ENCODE data around the gene RHOBTB1.
"Not testable (repeated sequence)": the region's sequence is repeated elsewhere in the genome, so short reads cannot be mapped to it uniquely, and the experiment has no call there.

Gene RHOBTB1

DNA sequence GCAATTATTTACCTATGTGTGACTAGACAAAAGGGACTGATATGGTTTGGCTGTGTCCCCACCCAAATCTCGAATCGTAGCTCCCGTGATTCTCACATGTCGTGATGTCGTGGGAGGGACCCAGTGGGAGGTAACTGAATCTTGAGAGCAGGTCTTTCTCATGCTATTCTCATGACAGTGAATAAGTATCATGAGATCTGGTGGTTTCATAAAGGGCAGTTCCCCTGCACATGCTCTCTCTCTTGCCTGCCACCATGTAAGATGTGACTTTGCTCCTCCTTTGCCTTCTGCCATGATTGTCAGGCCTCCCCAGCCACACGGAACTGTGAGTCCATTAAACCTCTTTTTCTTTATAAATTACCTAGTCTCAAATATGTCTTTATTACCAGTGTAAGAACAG is 37.2 kb downstream of the RHOBTB1 start:
- DNase-seq (ENCODE audit: low read depth), result not testable (repeated sequence)

DNA sequence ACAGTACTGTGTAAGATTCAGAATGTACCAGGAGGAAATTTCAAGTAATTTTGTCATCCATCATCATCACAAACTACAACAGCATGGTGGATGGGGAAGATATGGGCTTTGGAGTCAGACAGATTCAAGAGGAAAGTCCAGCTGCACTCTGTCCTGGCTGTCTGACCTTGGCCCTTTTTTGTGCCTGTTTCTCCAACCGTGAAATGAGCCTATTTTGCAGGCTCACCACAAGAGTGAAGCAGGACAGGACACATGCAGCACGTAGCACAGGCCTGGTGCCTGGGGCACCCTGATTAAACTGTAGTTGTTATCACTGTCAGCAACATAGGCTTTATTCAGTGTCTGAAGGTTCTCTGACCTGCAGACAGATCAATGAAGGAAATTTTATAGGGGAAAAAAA is 37.6 kb downstream of the RHOBTB1 start:
- no peak for DNase-seq (ENCODE audit: low read depth)

GRCh38 chr10:60905580-60905979 is 38.4 kb downstream of the RHOBTB1 start:
- no peak for DNase-seq (ENCODE audit: low read depth)

GRCh38 chr10:60903096-60903495 is 40.9 kb downstream of the RHOBTB1 start:
- DNase-seq (ENCODE audit: low read depth), result no peak

DNA sequence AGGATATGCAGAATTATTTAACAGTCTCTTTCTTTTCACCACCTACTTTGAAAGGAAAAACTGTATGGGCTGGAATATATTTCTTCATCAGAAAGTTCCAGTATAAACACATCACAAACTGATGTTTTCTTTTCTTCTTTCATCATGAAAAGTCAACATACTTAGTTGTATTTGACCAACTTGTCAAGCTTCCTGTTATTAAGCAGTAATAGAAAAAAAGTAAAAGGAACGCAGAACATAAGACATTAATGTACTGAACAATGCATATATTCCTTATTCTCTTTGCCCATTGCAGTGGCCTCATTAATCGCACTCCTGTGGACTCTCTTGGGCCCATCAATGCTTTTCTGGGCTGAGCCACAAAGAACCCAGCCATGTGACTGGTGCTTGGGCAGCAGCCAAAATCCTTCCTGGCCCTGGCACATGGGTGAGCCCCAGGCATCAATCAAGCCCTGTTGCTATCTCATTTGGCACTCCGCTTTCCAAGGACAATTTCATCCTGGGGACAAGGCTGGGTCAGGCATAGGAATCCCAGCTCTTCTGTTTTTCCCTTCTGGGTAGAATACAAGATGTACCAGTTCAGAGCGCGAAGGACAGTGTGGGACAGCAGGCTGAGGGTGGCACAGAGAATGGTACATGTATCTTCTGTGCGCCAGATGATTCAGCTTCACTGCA is 42.3 kb downstream of the RHOBTB1 start:
- DNase-seq (ENCODE audit: low read depth), result no peak

GRCh38 chr10:60899266-60899665 is 44.7 kb downstream of the RHOBTB1 start:
- no peak for DNase-seq (ENCODE audit: low read depth)

DNA sequence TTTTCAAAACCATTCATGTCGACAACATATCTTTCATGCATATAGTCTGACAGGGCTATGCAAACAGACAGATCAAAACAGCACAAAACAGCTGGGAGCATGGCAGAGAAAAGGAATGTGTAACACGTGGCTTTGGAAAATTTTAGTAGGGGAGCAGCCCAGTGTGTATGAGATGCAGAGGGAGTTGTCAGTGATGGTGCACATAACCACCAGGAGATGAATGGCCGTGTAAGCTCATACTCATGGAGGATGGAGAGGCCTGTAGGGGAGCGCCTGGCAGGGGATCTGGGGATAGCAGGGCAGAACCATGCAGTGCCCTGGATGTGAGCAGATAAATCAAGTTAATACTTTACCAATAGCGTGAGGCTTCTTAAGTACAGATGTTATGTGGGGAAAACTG is 45.7 kb downstream of the RHOBTB1 start:
- DNase-seq (ENCODE audit: low read depth), result no peak

GRCh38 chr10:60896810-60897209 is 47.2 kb downstream of the RHOBTB1 start:
- DNase-seq (ENCODE audit: low read depth), result no peak

DNA sequence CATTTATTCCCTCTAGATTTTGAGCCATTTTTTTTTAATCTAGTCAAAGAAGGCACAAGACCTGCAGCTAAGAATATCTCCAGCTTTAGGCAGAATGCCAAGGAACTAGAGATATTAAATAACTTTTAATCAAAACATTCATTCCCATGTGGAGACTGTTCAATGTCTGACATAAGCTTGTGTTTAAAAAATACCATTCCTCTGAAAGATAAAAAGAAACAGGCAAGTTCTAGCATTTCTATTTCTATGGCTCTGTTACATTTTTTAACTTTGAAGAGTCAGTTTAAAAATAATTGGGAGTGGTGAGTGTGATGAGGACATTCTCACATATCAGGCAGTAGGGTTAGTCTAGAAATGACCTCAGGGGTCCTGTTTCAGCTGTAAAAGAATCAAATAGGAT is 48.0 kb downstream of the RHOBTB1 start:
- DNase-seq (ENCODE audit: low read depth), result no peak

DNA sequence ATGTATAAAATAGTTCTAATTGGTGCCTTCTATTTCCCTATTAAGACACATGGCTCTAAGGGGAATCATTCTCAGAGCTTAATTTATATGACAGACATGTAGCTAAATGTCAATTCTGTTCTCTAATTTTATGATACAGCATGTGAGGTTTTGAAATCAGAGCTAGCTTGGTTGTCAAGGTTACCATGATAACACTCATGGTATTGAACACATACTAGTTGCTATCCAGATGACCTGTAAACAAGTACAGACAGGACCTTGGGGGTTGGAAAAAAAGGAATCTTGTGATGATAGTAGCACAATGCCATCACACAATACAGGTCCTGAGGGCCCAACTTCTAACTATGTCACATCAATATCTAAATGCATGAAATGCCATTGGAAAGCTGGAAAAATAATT is 49.2 kb downstream of the RHOBTB1 start:
- no peak for DNase-seq (ENCODE audit: low read depth)

- no peak for DNase-seq (ENCODE audit: low read depth)
Measured at GRCh38 chr10:60893231-60893630, 50.8 kb downstream of the RHOBTB1 start.

- DNase-seq (ENCODE audit: low read depth), result no peak
Measured at GRCh38 chr10:60892571-60892970, 51.4 kb downstream of the RHOBTB1 start.

GRCh38 chr10:60890811-60891210 is 53.2 kb downstream of the RHOBTB1 start:
- DNase-seq (ENCODE audit: low read depth), result no peak

- DNase-seq (ENCODE audit: low read depth), result no peak
Measured at GRCh38 chr10:60883187-60883586, 60.8 kb downstream of the RHOBTB1 start.

DNA sequence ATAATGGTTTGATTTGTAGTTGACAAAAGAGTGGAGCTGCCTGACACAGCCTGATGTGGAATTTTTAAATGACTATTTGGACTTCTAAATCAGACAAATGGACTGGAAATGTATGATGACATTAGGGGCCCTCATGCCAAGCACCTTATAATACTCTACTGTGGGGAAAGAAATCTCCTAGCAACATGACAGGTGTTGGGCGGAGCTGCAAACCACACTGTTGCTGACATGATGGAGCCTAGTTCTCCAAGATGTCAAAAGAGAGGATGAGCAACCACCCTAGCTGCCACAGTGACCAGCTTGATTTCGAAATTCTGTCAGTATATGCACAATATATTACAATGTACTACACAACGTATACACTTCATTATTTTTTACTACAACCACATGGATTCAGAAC is 65.8 kb downstream of the RHOBTB1 start:
- DNase-seq (ENCODE audit: low read depth), result no peak

- no peak for DNase-seq (ENCODE audit: low read depth)
Measured at GRCh38 chr10:60877777-60878120, 66.2 kb downstream of the RHOBTB1 start.

- DNase-seq (ENCODE audit: low read depth), result no peak
Measured at GRCh38 chr10:60877061-60877776, 66.8 kb downstream of the RHOBTB1 start.

DNA sequence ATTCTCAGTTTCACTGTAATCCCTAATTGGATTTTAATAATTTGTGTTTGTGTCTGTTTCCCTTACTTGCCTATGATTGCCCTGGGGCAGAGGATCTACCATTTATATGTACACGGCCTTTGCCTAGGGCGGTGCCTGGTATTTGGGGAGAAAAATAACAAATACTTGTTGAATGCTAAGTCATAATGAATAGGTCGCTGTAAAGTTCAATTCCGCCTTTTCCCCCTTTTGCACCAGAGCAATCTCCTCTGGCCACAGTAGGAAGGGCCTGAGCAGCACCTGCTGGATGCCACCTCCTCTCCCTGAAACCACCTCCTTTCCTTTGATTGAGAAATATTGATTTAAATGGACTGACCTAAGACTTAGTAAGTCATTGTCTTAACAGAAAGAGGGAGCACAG is 70.2 kb downstream of the RHOBTB1 start:
- DNase-seq (ENCODE audit: low read depth), result no peak

DNA sequence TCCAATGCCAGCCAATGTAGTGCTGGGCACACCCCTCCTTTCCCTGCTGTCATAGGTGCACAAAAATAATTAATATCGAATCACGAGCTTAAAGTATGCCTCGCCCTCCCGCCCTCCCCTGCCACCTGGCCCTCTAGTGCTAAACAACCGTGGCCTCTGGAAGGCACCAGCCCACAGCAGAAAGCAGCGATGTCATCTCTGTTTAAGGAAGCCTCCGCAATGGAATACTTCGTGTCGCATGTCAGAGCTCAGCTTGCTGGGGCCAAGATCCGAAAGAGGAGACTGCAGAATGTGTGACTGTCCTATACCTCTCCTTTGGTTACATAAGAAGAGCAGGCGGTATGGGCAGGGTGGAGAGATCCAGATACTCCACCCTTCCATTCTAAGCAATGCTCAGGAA is 71.5 kb downstream of the RHOBTB1 start:
- no peak for DNase-seq (ENCODE audit: low read depth)

DNA sequence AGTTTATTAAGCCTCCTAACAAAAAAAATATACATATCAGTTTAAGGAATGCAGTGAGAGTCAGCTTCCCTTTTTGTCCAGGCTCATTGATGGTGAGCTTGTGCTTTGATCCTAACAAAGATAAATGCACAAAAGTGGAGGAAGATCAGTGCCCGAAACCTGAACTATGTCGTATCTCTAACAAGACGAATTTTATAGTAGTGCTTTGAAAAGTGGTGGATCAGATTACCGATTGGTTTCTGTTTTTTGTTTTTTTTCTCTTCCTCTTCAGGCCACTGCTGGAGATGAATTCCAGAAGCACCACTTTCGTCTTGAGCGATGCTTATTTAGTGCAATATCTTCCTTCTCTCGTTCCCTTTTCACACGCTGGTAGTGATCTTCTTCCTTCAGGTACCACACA is 72.8 kb downstream of the RHOBTB1 start:
- DNase-seq (ENCODE audit: low read depth), result no peak

DNA sequence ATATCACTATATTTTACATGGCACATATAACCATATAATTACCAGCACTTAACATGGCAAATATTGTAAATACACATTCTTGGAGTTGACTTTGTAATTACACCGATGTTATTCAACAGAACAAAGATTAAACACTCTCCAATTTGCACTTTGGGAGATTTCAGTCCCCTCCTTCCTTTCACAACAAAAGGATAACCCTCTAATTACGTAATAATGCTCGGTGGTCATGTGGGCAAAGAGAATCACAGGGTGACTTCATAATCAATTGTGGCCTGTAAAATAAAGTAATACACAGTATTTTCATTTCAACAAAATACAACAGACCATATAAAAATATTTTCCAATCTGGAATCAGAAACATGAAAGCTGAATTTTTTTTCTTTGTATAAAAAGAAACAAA is 73.2 kb downstream of the RHOBTB1 start:
- no peak for DNase-seq (ENCODE audit: low read depth)

DNA sequence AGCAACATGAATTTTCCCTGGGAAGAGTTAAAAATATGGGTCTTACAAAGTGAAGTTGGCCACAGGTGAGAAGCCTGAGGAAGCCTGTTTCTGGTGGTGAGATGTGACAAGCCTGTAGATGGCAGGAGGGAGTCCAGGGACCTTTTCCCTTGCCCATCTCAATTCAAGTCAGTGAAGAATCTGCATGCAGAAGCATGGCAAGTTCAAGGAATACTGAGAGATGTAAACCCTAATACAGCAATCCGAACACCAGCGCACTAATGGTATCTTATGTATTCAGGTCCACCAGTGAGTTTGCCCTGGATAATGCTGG is 73.6 kb downstream of the RHOBTB1 start:
- DNase-seq (ENCODE audit: low read depth), result no peak

GRCh38 chr10:60869652-60870415 is 74.2 kb downstream of the RHOBTB1 start:
- DNase-seq (ENCODE audit: low read depth), result no peak

DNA sequence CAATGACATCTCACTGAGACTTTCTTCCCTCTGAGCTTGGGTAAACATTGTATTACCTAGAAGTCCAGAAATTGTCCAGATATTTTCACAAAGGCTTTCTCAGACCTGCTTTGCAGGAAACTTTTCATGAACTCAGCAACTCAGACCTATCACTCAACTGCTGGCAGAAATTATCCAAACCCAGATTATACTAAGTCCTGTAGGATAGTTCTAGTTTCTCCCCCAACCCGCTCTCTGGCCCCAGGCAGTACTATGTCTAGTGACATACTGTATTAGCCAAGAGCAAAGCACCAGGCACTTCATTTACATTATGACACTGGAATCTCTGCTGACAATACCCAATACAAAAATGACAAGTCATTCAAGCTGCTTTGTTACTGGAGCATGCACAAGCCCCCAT is 75.0 kb downstream of the RHOBTB1 start:
- no peak for DNase-seq (ENCODE audit: low read depth)
